Neural cell (in vitro differentiated cells): ENCODE data around the gene ST3GAL4. TPM values are rescaled to one million over a fixed set of nuclear protein-coding genes. Genes with fewer than 3 reads are reported as not detected.

Source experiments
- H2AFZ ChIP-seq: fragments of 200-600, 300-800 bp; sonication (generic), shearing (Covaris generic); 2 replicates; pipeline ENCODE4 v1.6.0; 2014; ENCODE audit warnings: low read depth, mild to moderate bottlenecking, antibody characterized with exemption, low read length, moderate library complexity
- H3F3A ChIP-seq: fragments of 200-600 bp; shearing (Covaris generic); 2 replicates; pipeline ENCODE4 v1.6.1; 2016; ENCODE audit warnings: mild to moderate bottlenecking, moderate library complexity, mixed read lengths, antibody characterized with exemption, low read length; ENCODE audit not compliant: insufficient read depth, poor library complexity, severe bottlenecking
- H3K27ac ChIP-seq: fragments of 200-600, 300-800 bp; sonication (generic), shearing (Covaris generic); 2 replicates; pipeline ENCODE4 v1.5.1; 2014; ENCODE audit warnings: mild to moderate bottlenecking, low read length, moderate library complexity
- H3K27me3 ChIP-seq: fragments of 300-800, 200-600 bp; sonication (generic), shearing (Covaris generic); 2 replicates; pipeline ENCODE4 v1.6.0; 2014; ENCODE audit warnings: mild to moderate bottlenecking, low read depth, low read length, moderate library complexity; ENCODE audit not compliant: insufficient read depth
- H3K36me3 ChIP-seq: fragments of 300-800, 200-600 bp; sonication (generic), shearing (Covaris generic); 2 replicates; pipeline ENCODE4 v1.5.1; 2014; ENCODE audit warnings: mild to moderate bottlenecking, antibody characterized with exemption, low read length, moderate library complexity; ENCODE audit not compliant: insufficient read depth
- H3K4me2 ChIP-seq: fragments of 300-800, 200-600 bp; sonication (generic), shearing (Covaris generic); 2 replicates; pipeline ENCODE4 v1.6.0; 2014; ENCODE audit warnings: mild to moderate bottlenecking, low read length
- H3K4me3 ChIP-seq: fragments of 300-800, 200-600 bp; sonication (generic), shearing (Covaris generic); 2 replicates; pipeline ENCODE4 v1.5.1; 2014; ENCODE audit warnings: mild to moderate bottlenecking, low read length, moderate library complexity
- H3K79me2 ChIP-seq: fragments of 200-600 bp; shearing (Covaris generic); replicated peaks from 2 replicates; pipeline ENCODE4 v1.6.0; 2014; ENCODE audit warnings: mild to moderate bottlenecking, low read length, moderate library complexity; ENCODE audit not compliant: insufficient read depth
- H3K9ac ChIP-seq: fragments of 300-800, 200-600 bp; sonication (generic), shearing (Covaris generic); 2 replicates; pipeline ENCODE4 v1.6.1; 2016; ENCODE audit warnings: mild to moderate bottlenecking, low read length, mixed read lengths
- H3K9me2 ChIP-seq: fragments of 200-600 bp; shearing (Covaris generic); 2 replicates; pipeline ENCODE4 v1.6.1; 2016; ENCODE audit warnings: mild to moderate bottlenecking, low read length, mixed read lengths; ENCODE audit not compliant: insufficient read depth
- H3K9me3 ChIP-seq: fragments of 200-600, 300-800 bp; sonication (generic), shearing (Covaris generic); 2 replicates; pipeline ENCODE4 v1.6.1; 2016; ENCODE audit warnings: mild to moderate bottlenecking, mixed run types, low read length, moderate library complexity, mixed read lengths
- H4K20me1 ChIP-seq: fragments of 200-600 bp; shearing (Covaris generic); 2 replicates; pipeline ENCODE4 v1.6.1; 2016; ENCODE audit warnings: mild to moderate bottlenecking, mixed run types; ENCODE audit not compliant: insufficient read depth
- CTCF ChIP-seq: fragments of 450-650 bp; IDR thresholded peaks from 2 replicates; pipeline ENCODE4 v1.5.1; 2014; ENCODE audit warnings: antibody characterized with exemption, mild to moderate bottlenecking, moderate library complexity; ENCODE audit not compliant: poor library complexity, severe bottlenecking
- EP300 ChIP-seq: fragments of 450-650 bp; conservative IDR thresholded peaks from 2 replicates; pipeline ENCODE4 v1.6.1; 2014; ENCODE audit warnings: antibody characterized with exemption, mild to moderate bottlenecking, moderate library complexity; ENCODE audit not compliant: poor library complexity, severe bottlenecking
- EZH2 ChIP-seq: fragments of 200-600, 300-800 bp; shearing (Covaris generic), sonication (generic); IDR thresholded peaks from 2 replicates; pipeline ENCODE4 v1.6.1; 2014; ENCODE audit warnings: antibody characterized with exemption, low read length, borderline replicate concordance, mild to moderate bottlenecking; ENCODE audit not compliant: insufficient read depth, poor library complexity, severe bottlenecking
- MXI1 ChIP-seq: fragments of 450-650 bp; conservative IDR thresholded peaks from 2 replicates; pipeline ENCODE4 v1.6.1; 2014; ENCODE audit warnings: antibody characterized with exemption, mild to moderate bottlenecking; ENCODE audit not compliant: poor library complexity, severe bottlenecking
- POLR2AphosphoS5 ChIP-seq: IDR thresholded peaks from 2 replicates; pipeline ENCODE4 v1.6.1; 2012
- RAD21 ChIP-seq: fragments of 450-650 bp; conservative IDR thresholded peaks from 2 replicates; pipeline ENCODE4 v1.6.1; 2014; ENCODE audit warnings: antibody characterized with exemption, mild to moderate bottlenecking, moderate library complexity
- REST ChIP-seq: IDR thresholded peaks from 2 replicates; pipeline ENCODE4 v1.6.1; 2012; ENCODE audit warnings: borderline replicate concordance
- SMC3 ChIP-seq: fragments of 450-650 bp; conservative IDR thresholded peaks from 2 replicates; pipeline ENCODE4 v1.6.1; 2014; ENCODE audit warnings: antibody characterized with exemption, mild to moderate bottlenecking, moderate library complexity; ENCODE audit not compliant: poor library complexity
- TAF1 ChIP-seq: IDR thresholded peaks from 2 replicates; pipeline ENCODE4 v1.6.1; 2012; ENCODE audit warnings: low read depth
- polyA plus RNA-seq: library from polyadenylated mRNA; depleted of rRNA; stranded (reverse); fragments of >200 nt; gene quantifications from 2 replicates; pipeline ENCODE4 v1.2.3, GENCODE V29; 2014

Gene ST3GAL4
- polyA plus RNA-seq, 1 donor from 2014 or later = 46.1 TPM

GRCh38 chr11:126375726-126376125, 20.2 kb downstream of the ST3GAL4 start:
- Histone ChIP-seq H3K9ac (no peak overlapping the region), H3K4me3 (no peak overlapping the region), H3K27me3 (no peaks in the 10 kb centered on the region), H3K27ac (no peak overlapping the region), H3K9me3 (no peaks in the 10 kb centered on the region), H3F3A (no peaks in the 10 kb centered on the region), H3K79me2 (no peaks in the 10 kb centered on the region), H3K36me3 (no peaks in the 10 kb centered on the region), H2AFZ (no peak overlapping the region), H3K9me2 (no peaks in the 10 kb centered on the region), H3K4me2 (no peak overlapping the region), H4K20me1 (no peaks in the 10 kb centered on the region)
- TF ChIP-seq EZH2 (no peak), MXI1 (no peak), SMC3 (no peak), TAF1 (no peak), CTCF (no peak), REST (no peak), POLR2AphosphoS5 (no peak)

GRCh38 chr11:126378763-126379162, 23.3 kb downstream of the ST3GAL4 start:
- Histone ChIP-seq H3K79me2 (no peaks in the 10 kb centered on the region), H3K4me3 (no peak overlapping the region), H3K4me2 (no peak overlapping the region), H3K27me3 (no peaks in the 10 kb centered on the region), H3K9me2 (no peaks in the 10 kb centered on the region), H3K9ac (no peak overlapping the region), H3F3A (no peaks in the 10 kb centered on the region), H3K9me3 (no peaks in the 10 kb centered on the region), H3K36me3 (no peaks in the 10 kb centered on the region), H4K20me1 (no peaks in the 10 kb centered on the region), H3K27ac (no peak overlapping the region), H2AFZ (no peak overlapping the region)
- no peak for TF ChIP-seq TAF1
- TF ChIP-seq MXI1 = no peak
- no peak for TF ChIP-seq SMC3
- TF ChIP-seq POLR2AphosphoS5 = no peak
- no peak for TF ChIP-seq EP300
- TF ChIP-seq EZH2 = no peak
- TF ChIP-seq RAD21 = no peak
- TF ChIP-seq REST = no peak
- TF ChIP-seq CTCF = no peak
